Measurements from ENCODE around the gene NFE2L3. TPM values are rescaled to one million over a fixed set of nuclear protein-coding genes. Genes with fewer than 3 reads are reported as not detected.

Gene NFE2L3
- total RNA-seq, 6 donors from 2014 or later = 5.5 to 13.8 (median 7.0) TPM

GRCh38 chr7:26153823-26154783 is 2.1 kb downstream of the NFE2L3 start:
- Histone ChIP-seq H3K27me3 (peaks cover 0 to 9% (median 0%) of the 10 kb centered on the region in 4 donors), H3K36me3 (no peaks in the 10 kb centered on the region), H3K4me1 (peaks cover 19 to 56% (median 33%) of the 10 kb centered on the region in 4 donors), H3K9me3 (no peaks in the 10 kb centered on the region), H3K27ac (peak overlapping the region; percentile 40 to 69 (median 56)), H3K4me3 (peak overlapping the region in 3 of 4 donors; percentile 70 to 82 (median 81))
- DNase-seq = peak in 1 of 2 donors; percentile 36
- peak; percentile 21 to 77 for TF ChIP-seq POLR2AphosphoS5 (IDR thresholded peaks at IDR 0.05)
- no peak for TF ChIP-seq EP300 (IDR thresholded peaks at IDR 0.05)
- peak in 1 of 4 donors; percentile 48 for TF ChIP-seq POLR2A (IDR thresholded peaks at IDR 0.05)
- ATAC-seq (ENCODE audit: low FRiP score in 2 of 2) = peak; percentile 38 to 41
- WGBS, 2 donors = 64 to 73% methylated on average over 12 to 15 of the region's 15 CpGs

GRCh38 chr7:26155531-26156375 is 3.8 kb downstream of the NFE2L3 start:
- peak in 1 of 4 donors; percentile 11 for TF ChIP-seq EP300 (IDR thresholded peaks at IDR 0.05)
- no peak for TF ChIP-seq POLR2A (IDR thresholded peaks at IDR 0.05)
- Histone ChIP-seq H3K4me3 (peak overlapping the region in 2 of 4 donors; percentile 3 to 26), H3K9me3 (no peaks in the 10 kb centered on the region), H3K27me3 (peaks cover 0 to 9% (median 0%) of the 10 kb centered on the region in 4 donors), H3K4me1 (peaks cover 19 to 56% (median 33%) of the 10 kb centered on the region in 4 donors), H3K27ac (peak overlapping the region; percentile 44 to 74 (median 66)), H3K36me3 (no peaks in the 10 kb centered on the region)
- DNase-seq (peak in 1 of 2 donors; percentile 65), ATAC-seq (ENCODE audit: low FRiP score in 2 of 2) (no peak)
- 34 to 58% methylated on average over 8 of the region's 8 CpGs for WGBS, 2 donors

GRCh38 chr7:26156451-26157420 is 4.7 kb downstream of the NFE2L3 start:
- 77 to 78% methylated on average over 20 of the region's 20 CpGs for WGBS, 2 donors
- peak overlapping the region; percentile 15 to 69 (median 27) for H3K27ac ChIP-seq
- H3K9me3 ChIP-seq = no peaks in the 10 kb centered on the region
- no peaks in the 10 kb centered on the region for H3K36me3 ChIP-seq
- DNase-seq (no peak), ATAC-seq (ENCODE audit: low FRiP score in 2 of 2) (peak in 1 of 2 donors; percentile 45)
- H3K4me3 ChIP-seq = peak overlapping the region in 2 of 4 donors; percentile 3 to 26
- peaks cover 19 to 51% (median 29%) of the 10 kb centered on the region in 4 donors for H3K4me1 ChIP-seq
- no peak for TF ChIP-seq CTCF (IDR thresholded peaks at IDR 0.05)
- no peak for TF ChIP-seq EP300 (IDR thresholded peaks at IDR 0.05)
- TF ChIP-seq POLR2AphosphoS5 (IDR thresholded peaks at IDR 0.05) = no peak
- TF ChIP-seq POLR2A (IDR thresholded peaks at IDR 0.05) = no peak
- peaks cover 0 to 9% (median 0%) of the 10 kb centered on the region in 4 donors for H3K27me3 ChIP-seq

GRCh38 chr7:26157520-26158105 is 5.6 kb downstream of the NFE2L3 start:
- Histone ChIP-seq H3K27me3 (peaks cover 0 to 5% (median 0%) of the 10 kb centered on the region in 4 donors), H3K4me3 (no peak overlapping the region), H3K27ac (no peak overlapping the region), H3K9me3 (no peaks in the 10 kb centered on the region), H3K4me1 (peaks cover 18 to 44% (median 27%) of the 10 kb centered on the region in 4 donors), H3K36me3 (no peaks in the 10 kb centered on the region)
- TF ChIP-seq POLR2A (IDR thresholded peaks at IDR 0.05) = no peak
- no peak for TF ChIP-seq CTCF (IDR thresholded peaks at IDR 0.05)
- no peak for TF ChIP-seq POLR2AphosphoS5 (IDR thresholded peaks at IDR 0.05)
- TF ChIP-seq EP300 (IDR thresholded peaks at IDR 0.05) = no peak
- DNase-seq (no peak), ATAC-seq (ENCODE audit: low FRiP score in 2 of 2) (no peak)
- WGBS, 2 donors = 82 to 85% methylated on average over 4 of the region's 4 CpGs

Measured in upper lobe of left lung (tissue), 6 donors.